HG03469 (cell line): ENCODE results near the gene RABGEF1.
"Not testable (repeated sequence)": the region's sequence is repeated elsewhere in the genome, so short reads cannot be mapped to it uniquely, and the experiment has no call there.

Experiments used
- ATAC-seq: cut with Tn5 transposase; IDR thresholded peaks from one replicate; pipeline ENCODE4 v1.9.1; 2021; ENCODE audit warnings: mild to moderate bottlenecking, moderate library complexity, moderate number of reproducible peaks; ENCODE audit not compliant: unreplicated experiment

Gene RABGEF1

GRCh38 chr7:66800591-66800990, 60.1 kb downstream of the RABGEF1 start:
- ATAC-seq, result no peak

- ATAC-seq, result no peak
Measured at GRCh38 chr7:66804001-66804400, 63.5 kb downstream of the RABGEF1 start.

GRCh38 chr7:66807736-66808135, 67.2 kb downstream of the RABGEF1 start:
- no peak for ATAC-seq

GRCh38 chr7:66810716-66811115, 70.2 kb downstream of the RABGEF1 start:
- ATAC-seq, result no peak

- ATAC-seq, result not testable (repeated sequence)
Measured at GRCh38 chr7:66815186-66815875, 74.8 kb downstream of the RABGEF1 start.

- no peak for ATAC-seq
Measured at GRCh38 chr7:66815951-66816350, 75.4 kb downstream of the RABGEF1 start.

GRCh38 chr7:66816658-66817057, 76.1 kb downstream of the RABGEF1 start:
- ATAC-seq, result not testable (repeated sequence)

GRCh38 chr7:66817208-66817795, 76.8 kb downstream of the RABGEF1 start:
- ATAC-seq, result not testable (repeated sequence)

GRCh38 chr7:66817956-66818355, 77.4 kb downstream of the RABGEF1 start:
- not testable (repeated sequence) for ATAC-seq

GRCh38 chr7:66824041-66824440, 83.5 kb downstream of the RABGEF1 start:
- ATAC-seq, result no peak

- not testable (repeated sequence) for ATAC-seq
Measured at GRCh38 chr7:66825538-66825937, 85.0 kb downstream of the RABGEF1 start.

- ATAC-seq, result no peak
Measured at GRCh38 chr7:66826649-66827048, 86.1 kb downstream of the RABGEF1 start.

- not testable (repeated sequence) for ATAC-seq
Measured at GRCh38 chr7:66830976-66831375, 90.4 kb downstream of the RABGEF1 start.

- no peak for ATAC-seq
Measured at GRCh38 chr7:66832531-66833351, 92.2 kb downstream of the RABGEF1 start.

GRCh38 chr7:66837007-66837406, 96.5 kb downstream of the RABGEF1 start:
- no peak for ATAC-seq

GRCh38 chr7:66837661-66838060, 97.1 kb downstream of the RABGEF1 start:
- no peak for ATAC-seq

GRCh38 chr7:66839814-66840213, 99.3 kb downstream of the RABGEF1 start:
- ATAC-seq, result no peak

GRCh38 chr7:66840316-66840715, 99.8 kb downstream of the RABGEF1 start:
- no peak for ATAC-seq

- no peak for ATAC-seq
Measured at GRCh38 chr7:66841898-66842297, 101.4 kb downstream of the RABGEF1 start.

GRCh38 chr7:66843492-66843891, 103.0 kb downstream of the RABGEF1 start:
- ATAC-seq, result not testable (repeated sequence)

GRCh38 chr7:66844552-66845378, 104.2 kb downstream of the RABGEF1 start:
- peak; percentile 90 for ATAC-seq
